WTC11 (cell line): Measurements from ENCODE around the gene ATP2B1. TPM values are rescaled to one million over a fixed set of nuclear protein-coding genes. Genes with fewer than 3 reads are reported as not detected.

Experiments used
- ATAC-seq: fragments of 200-7000 bp; cut with Tn5 transposase; 2 replicates; pipeline ENCODE4 v1.10.0; 2021; ENCODE audit warnings: mild to moderate bottlenecking, moderate library complexity
- CTCF ChIA-PET: fragments of 300-600 bp; sonication (Branson Sonifier 250); formaldehyde crosslinking; loops from one replicate; lab custom pipeline; 2021; ENCODE audit warnings: antibody characterized with exemption; lab: Charles Lee
- POLR2A ChIA-PET: fragments of 350-600 bp; sonication (Branson Sonifier 250); formaldehyde crosslinking; loops from one replicate; lab custom pipeline; 2021; ENCODE audit warnings: antibody characterized with exemption; lab: Charles Lee
- DNase-seq: peaks from one replicate; pipeline ENCODE4 v3.0.0; 2021; ENCODE audit warnings: low spot score
- H3K27ac Mint-ChIP-seq: 2 replicates; pipeline ENCODE4 v1.8.0; 2021; ENCODE audit warnings: mixed read lengths
- H3K27me3 Mint-ChIP-seq: 2 replicates; pipeline ENCODE4 v1.8.0; 2021; ENCODE audit warnings: low read depth, mild to moderate bottlenecking, moderate library complexity, mixed read lengths
- H3K36me3 Mint-ChIP-seq: 2 replicates; pipeline ENCODE4 v1.8.0; 2021; ENCODE audit warnings: mixed read lengths
- H3K4me1 Mint-ChIP-seq: 2 replicates; pipeline ENCODE4 v1.8.0; 2022; ENCODE audit warnings: mixed read lengths
- H3K4me3 Mint-ChIP-seq: 2 replicates; pipeline ENCODE4 v1.8.0; 2021; ENCODE audit warnings: mild to moderate bottlenecking, moderate library complexity, mixed read lengths
- H3K9me3 Mint-ChIP-seq: 2 replicates; pipeline ENCODE4 v1.8.0; 2021; ENCODE audit warnings: mixed read lengths
- ATF2 ChIP-seq: sonication (generic); formaldehyde crosslinking; IDR thresholded peaks from 2 replicates; pipeline ENCODE4 v1.8.1; 2022; ENCODE audit warnings: low read depth, missing genetic modification reagents, borderline replicate concordance
- CDX4 ChIP-seq: fragments of 250-450 bp; sonication (Bioruptor Pico); IDR thresholded peaks from 2 replicates; pipeline ENCODE4 v1.9.0; 2021; ENCODE audit warnings: moderate library complexity, mild to moderate bottlenecking, inconsistent platforms, borderline replicate concordance
- CREM ChIP-seq: sonication (generic); formaldehyde crosslinking; IDR thresholded peaks from 2 replicates; pipeline ENCODE4 v1.8.1; 2022; ENCODE audit warnings: mild to moderate bottlenecking, missing genetic modification reagents, moderate library complexity
- E2F5 ChIP-seq: sonication (generic); formaldehyde crosslinking; IDR thresholded peaks from 2 replicates; pipeline ENCODE4 v1.8.1; 2022; ENCODE audit warnings: mild to moderate bottlenecking, moderate library complexity, missing genetic modification reagents
- FOXP4 ChIP-seq: sonication (generic); formaldehyde crosslinking; IDR thresholded peaks from 2 replicates; pipeline ENCODE4 v1.8.0; 2022; ENCODE audit warnings: mild to moderate bottlenecking, missing genetic modification reagents
- GRHL2 ChIP-seq: fragments of 250-450 bp; sonication (Bioruptor Pico); IDR thresholded peaks from 2 replicates; pipeline ENCODE4 v1.8.0; 2022; ENCODE audit warnings: mild to moderate bottlenecking, moderate library complexity; ENCODE audit not compliant: insufficient replicate concordance, severe bottlenecking
- MAX ChIP-seq: sonication (generic); formaldehyde crosslinking; IDR thresholded peaks from 2 replicates; pipeline ENCODE4 v1.8.0; 2022; ENCODE audit warnings: mild to moderate bottlenecking, missing genetic modification reagents
- NR1H2 ChIP-seq: sonication (generic); formaldehyde crosslinking; IDR thresholded peaks from 2 replicates; pipeline ENCODE4 v1.9.0; 2021; ENCODE audit warnings: mild to moderate bottlenecking, moderate library complexity, missing genetic modification reagents
- OVOL2 ChIP-seq: fragments of 250-450 bp; sonication (Bioruptor Pico); IDR thresholded peaks from 2 replicates; pipeline ENCODE4 v1.9.0; 2021; ENCODE audit warnings: mild to moderate bottlenecking, borderline replicate concordance
- PREB ChIP-seq: sonication (generic); formaldehyde crosslinking; IDR thresholded peaks from 2 replicates; pipeline ENCODE4 v1.8.1; 2022; ENCODE audit warnings: mild to moderate bottlenecking, missing genetic modification reagents, moderate library complexity, borderline replicate concordance
- RORB ChIP-seq: fragments of 250-450 bp; sonication (Bioruptor Pico); IDR thresholded peaks from 2 replicates; pipeline ENCODE4 v1.9.0; 2021; ENCODE audit warnings: mild to moderate bottlenecking
- STAT6 ChIP-seq: sonication (generic); formaldehyde crosslinking; conservative IDR thresholded peaks from 2 replicates; pipeline ENCODE4 v1.8.1; 2023; ENCODE audit warnings: mild to moderate bottlenecking, low read depth, missing genetic modification reagents, moderate library complexity
- TP53 ChIP-seq: sonication (generic); formaldehyde crosslinking; IDR thresholded peaks from 2 replicates; pipeline ENCODE4 v1.8.1; 2023; ENCODE audit warnings: mild to moderate bottlenecking, missing genetic modification reagents
- ZBTB21 ChIP-seq: sonication (generic); formaldehyde crosslinking; IDR thresholded peaks from 2 replicates; pipeline ENCODE4 v1.8.1; 2023; ENCODE audit warnings: mild to moderate bottlenecking, missing genetic modification reagents, borderline replicate concordance
- ZNF232 ChIP-seq: sonication (generic); formaldehyde crosslinking; IDR thresholded peaks from 2 replicates; pipeline ENCODE4 v1.8.0; 2022; ENCODE audit warnings: mild to moderate bottlenecking, missing genetic modification reagents
- ZNF416 ChIP-seq: fragments of 250-450 bp; sonication (Bioruptor Pico); IDR thresholded peaks from 2 replicates; pipeline ENCODE4 v1.9.0; 2021; ENCODE audit warnings: mild to moderate bottlenecking, inconsistent platforms
- ZSCAN18 ChIP-seq: fragments of 250-450 bp; sonication (Bioruptor Pico); IDR thresholded peaks from 2 replicates; pipeline ENCODE4 v2.1.2; 2022; ENCODE audit warnings: mild to moderate bottlenecking, moderate library complexity
- total RNA-seq: library from RNA; stranded (reverse); gene quantifications from 3 replicates; pipeline ENCODE4 v1.2.3, GENCODE V29; 2021

The ATP2B1 gene
- total RNA-seq, 1 experiment from 2014 or later: 31.7 TPM

- H3K4me1 Mint-ChIP-seq: no peaks in the 10 kb centered on the region; the same call in 1 of the 2 replicates
- no peak for TF ChIP-seq FOXP4 (CRISPR knock-in tag)
- no peak for TF ChIP-seq TP53 (CRISPR knock-in tag)
- H3K4me3 Mint-ChIP-seq: no peak overlapping the region
- ChIA-PET POLR2A (no interaction called here), CTCF (no interaction called here)
- no peak for ATAC-seq
- H3K36me3 Mint-ChIP-seq: no peaks in the 10 kb centered on the region
- no peak overlapping the region for H3K27ac Mint-ChIP-seq
- DNase-seq: no peak
- no peaks in the 10 kb centered on the region for H3K27me3 Mint-ChIP-seq
- peaks cover 16% of the 10 kb centered on the region for H3K9me3 Mint-ChIP-seq
Observed at GRCh38 chr12:89551747-89552146, 156.9 kb downstream of the ATP2B1 start.

- CTCF ChIA-PET: no interaction called here
- ATAC-seq: no peak
- TF ChIP-seq E2F5: no peak
- TF ChIP-seq ATF2 (CRISPR knock-in tag): no peak
- TF ChIP-seq NR1H2 (CRISPR knock-in tag): no peak
- no peak for TF ChIP-seq PREB (CRISPR knock-in tag)
- TF ChIP-seq RORB (CRISPR knock-in tag): no peak
- TF ChIP-seq MAX (CRISPR knock-in tag): no peak
- no peak for TF ChIP-seq CDX4 (CRISPR knock-in tag)
- no peak for TF ChIP-seq ZBTB21 (CRISPR knock-in tag)
- TF ChIP-seq ZNF416 (CRISPR knock-in tag): no peak
- TF ChIP-seq STAT6 (CRISPR knock-in tag): no peak
- TF ChIP-seq ZNF232 (CRISPR knock-in tag): no peak
- TF ChIP-seq ZSCAN18 (CRISPR knock-in tag): no peak
- no peak for TF ChIP-seq CREM (CRISPR knock-in tag)
- TF ChIP-seq GRHL2 (CRISPR knock-in tag): no peak
- TF ChIP-seq OVOL2 (CRISPR knock-in tag): no peak
- TF ChIP-seq, all 79 proteins: peak for 0
- no peaks in the 10 kb centered on the region for H3K27me3 Mint-ChIP-seq
- H3K9me3 Mint-ChIP-seq: peaks cover 3% of the 10 kb centered on the region; the same call in 1 of the 2 replicates
- no peak overlapping the region for H3K4me3 Mint-ChIP-seq
- no peak overlapping the region for H3K27ac Mint-ChIP-seq
- no peak for DNase-seq
- peaks cover 4% of the 10 kb centered on the region for H3K4me1 Mint-ChIP-seq
- no peaks in the 10 kb centered on the region for H3K36me3 Mint-ChIP-seq
- POLR2A ChIA-PET: interaction anchor here (0.6 kb wide), 1 partner anchor 18 kb away, joined by 3 read pairs; no protein-coding TSS in a partner anchor
Observed at GRCh38 chr12:89547101-89547500, 161.5 kb downstream of the ATP2B1 start.
